AG04449 (cell line): ENCODE data around the gene SERPINF2.
A peak's percentile ranks its signal among the peaks of the same experiment; 100 is the strongest.

Source experiments
- CTCF ChIA-PET: fragments of 350-600 bp; formaldehyde crosslinking; extraction: SDS; loops from one replicate; lab custom pipeline; 2021; ENCODE audit warnings: antibody characterized with exemption; lab: Yijun Ruan, JAX
- POLR2A ChIA-PET: fragments of 400-600, 350-600 bp; formaldehyde crosslinking; extraction: SDS; loops from one replicate; lab custom pipeline; 2020; ENCODE audit warnings: antibody characterized with exemption, inconsistent platforms; lab: Yijun Ruan, JAX
- DNase-seq: peaks from one replicate; pipeline ENCODE4 v3.0.0-alpha.2; 2010; ENCODE audit warnings: low read depth, low spot score
- H3K4me3 ChIP-seq: 2 replicates; pipeline ENCODE4 v1.5.1; 2011; ENCODE audit warnings: low read depth, mild to moderate bottlenecking, control low read depth, low read length
- TF ChIP-seq, protein P1 (sequence below): IDR thresholded peaks from one replicate; pipeline ENCODE4 v1.5.1; 2011; ENCODE audit warnings: mild to moderate bottlenecking, moderate library complexity, low read length, control low read depth, inconsistent platforms; ENCODE audit not compliant: insufficient read depth; ENCODE audit errors: missing control alignments

Gene SERPINF2

GRCh38 chr17:1786708-1787107, 44.0 kb downstream of the SERPINF2 start:
- ChIA-PET CTCF (interaction anchor here (1.4 to 7.8 kb wide), 5 partner anchors 8 to 118 kb away, joined by 4 to 180 read pairs (median 6); no protein-coding TSS in a partner anchor), POLR2A (interaction anchor here (1.9 kb wide), 1 partner anchor 70 kb away, joined by 11 read pairs; no protein-coding TSS in a partner anchor)
- no peak overlapping the region for H3K4me3 ChIP-seq
- no peak for DNase-seq
- TF ChIP-seq, protein P1, sequence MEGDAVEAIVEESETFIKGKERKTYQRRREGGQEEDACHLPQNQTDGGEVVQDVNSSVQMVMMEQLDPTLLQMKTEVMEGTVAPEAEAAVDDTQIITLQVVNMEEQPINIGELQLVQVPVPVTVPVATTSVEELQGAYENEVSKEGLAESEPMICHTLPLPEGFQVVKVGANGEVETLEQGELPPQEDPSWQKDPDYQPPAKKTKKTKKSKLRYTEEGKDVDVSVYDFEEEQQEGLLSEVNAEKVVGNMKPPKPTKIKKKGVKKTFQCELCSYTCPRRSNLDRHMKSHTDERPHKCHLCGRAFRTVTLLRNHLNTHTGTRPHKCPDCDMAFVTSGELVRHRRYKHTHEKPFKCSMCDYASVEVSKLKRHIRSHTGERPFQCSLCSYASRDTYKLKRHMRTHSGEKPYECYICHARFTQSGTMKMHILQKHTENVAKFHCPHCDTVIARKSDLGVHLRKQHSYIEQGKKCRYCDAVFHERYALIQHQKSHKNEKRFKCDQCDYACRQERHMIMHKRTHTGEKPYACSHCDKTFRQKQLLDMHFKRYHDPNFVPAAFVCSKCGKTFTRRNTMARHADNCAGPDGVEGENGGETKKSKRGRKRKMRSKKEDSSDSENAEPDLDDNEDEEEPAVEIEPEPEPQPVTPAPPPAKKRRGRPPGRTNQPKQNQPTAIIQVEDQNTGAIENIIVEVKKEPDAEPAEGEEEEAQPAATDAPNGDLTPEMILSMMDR: no peak

- DNase-seq: peak; percentile 66
- POLR2A ChIA-PET: interaction anchor here (1.9 kb wide), 1 partner anchor 71 kb away, joined by 11 read pairs; no protein-coding TSS in a partner anchor
- no peak overlapping the region for H3K4me3 ChIP-seq
- CTCF ChIA-PET: interaction anchor here (0.8 to 7.8 kb wide), 8 partner anchors 9 to 139 kb away, joined by 3 to 180 read pairs (median 4); no protein-coding TSS in a partner anchor
- TF ChIP-seq, protein P1: no peak
Measured at GRCh38 chr17:1787301-1787902, 44.7 kb downstream of the SERPINF2 start.

- POLR2A ChIA-PET: interaction anchor here (0.6 kb wide), 1 partner anchor 9 kb away, joined by 3 read pairs; no protein-coding TSS in a partner anchor
- TF ChIP-seq, protein P1: no peak
- no peak overlapping the region for H3K4me3 ChIP-seq
- DNase-seq: no peak
- CTCF ChIA-PET: no interaction called here
Measured at GRCh38 chr17:1789936-1790335, 47.3 kb downstream of the SERPINF2 start.

DNA sequence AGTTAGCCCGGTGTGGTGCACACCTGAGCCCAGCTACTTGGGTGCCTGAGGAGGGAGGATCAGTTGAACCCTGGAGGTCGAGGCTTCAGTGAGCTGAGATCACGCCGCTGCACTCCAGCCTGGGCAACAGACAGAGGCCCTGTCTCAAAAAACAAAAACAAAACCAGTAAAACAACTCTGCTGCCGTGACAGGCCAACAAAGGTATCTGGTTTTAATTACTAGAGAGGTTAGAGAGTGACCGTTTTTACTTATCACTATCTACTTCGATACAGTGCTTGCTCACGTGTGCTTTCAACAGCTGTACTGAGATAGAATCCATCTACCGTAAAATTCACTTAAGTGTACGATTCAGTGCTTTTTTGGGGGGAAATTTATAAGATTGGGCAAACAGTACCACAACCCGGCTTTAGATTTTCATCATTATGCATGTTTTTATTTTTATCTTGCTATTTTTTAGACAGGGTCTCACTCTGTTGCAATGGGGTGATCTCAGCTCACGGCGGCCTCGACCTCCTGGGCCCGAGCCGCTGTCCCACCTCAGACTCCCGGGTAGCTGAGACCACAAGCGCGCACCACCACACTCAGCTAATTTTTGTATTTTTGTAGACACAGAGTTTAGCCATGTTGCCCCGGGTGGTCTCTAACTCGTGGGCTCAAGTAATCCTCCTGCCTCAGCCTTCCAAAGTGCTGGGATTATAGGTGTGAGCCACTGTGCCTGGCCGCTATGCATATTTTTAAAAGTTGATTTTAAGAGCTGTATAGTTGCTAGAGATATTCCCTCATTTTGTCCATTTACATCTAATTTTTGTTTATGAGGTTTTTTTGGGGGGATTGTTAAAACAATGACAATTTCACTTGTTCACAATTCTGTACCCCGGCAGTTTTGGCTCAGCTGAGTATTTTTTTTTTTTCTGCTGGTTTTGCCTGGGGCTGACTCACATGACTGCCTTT, 50.1 kb downstream of the SERPINF2 start:
- DNase-seq: no peak
- H3K4me3 ChIP-seq: no peak overlapping the region
- TF ChIP-seq, protein P1: no peak
- POLR2A ChIA-PET: no interaction called here
- CTCF ChIA-PET: interaction anchor here (1.3 to 2.8 kb wide), 3 partner anchors 8 to 72 kb away, joined by 3 to 20 read pairs (median 5); no protein-coding TSS in a partner anchor

DNA sequence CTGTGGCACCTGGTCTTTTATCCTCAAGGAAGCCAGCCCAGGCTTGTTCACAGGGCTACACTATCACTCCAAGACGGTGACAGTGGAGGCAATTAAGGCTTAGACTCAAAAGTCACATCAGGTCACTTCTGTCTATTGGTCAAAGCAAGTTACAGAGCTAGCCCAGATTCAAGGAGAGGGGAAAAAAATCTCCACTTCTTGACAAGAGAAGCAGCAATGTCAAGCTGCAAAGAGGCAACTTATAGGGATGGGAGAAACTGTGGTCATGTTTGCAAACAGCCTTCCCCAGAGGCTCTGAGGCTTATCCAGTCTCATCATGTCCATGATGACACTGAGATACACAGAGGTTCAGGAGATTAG, 50.8 kb downstream of the SERPINF2 start:
- CTCF ChIA-PET: interaction anchor here (1.3 to 2.8 kb wide), 3 partner anchors 9 to 72 kb away, joined by 3 to 20 read pairs (median 5); no protein-coding TSS in a partner anchor

More for the DNA sequence above, 50.8 kb downstream of the SERPINF2 start:
- TF ChIP-seq, protein P1: no peak
- POLR2A ChIA-PET: no interaction called here
- H3K4me3 ChIP-seq: no peak overlapping the region
- no peak for DNase-seq
